ENCODE results near the gene FRAT1.

- TF ChIP-seq OSR2 (tag by site-specific recombination; IDR thresholded peaks at IDR 0.05): no peak
- TF ChIP-seq YY1 (tag by site-specific recombination; IDR thresholded peaks at IDR 0.05): no peak
- TF ChIP-seq ZBTB7A (tag by site-specific recombination; IDR thresholded peaks at IDR 0.05; ENCODE audit: low read depth): no peak
- TF ChIP-seq CTCF (tag by site-specific recombination; IDR thresholded peaks at IDR 0.05): no peak
Measured at GRCh38 chr10:97311111-97311626, 7.9 kb upstream of the FRAT1 start.
